Testis (tissue), 3 donors: ENCODE data around the gene ZBTB7C. TPM values are rescaled to one million over a fixed set of nuclear protein-coding genes. Genes with fewer than 3 reads are reported as not detected.

Source experiments
- DNase-seq: peaks from one replicate; pipeline ENCODE4 v3.0.0-alpha.2; 2019
- H3K27ac ChIP-seq, 2 donors: fragments of 200-600 bp; sonication (generic); one replicate each; pipeline ENCODE4 v1.5.1; 2019
- H3K27me3 ChIP-seq: fragments of 200-600 bp; sonication (generic); one replicate; pipeline ENCODE4 v1.5.1; 2019
- H3K36me3 ChIP-seq: fragments of 200-600 bp; sonication (generic); one replicate; pipeline ENCODE4 v1.5.1; 2017; ENCODE audit warnings: low read depth; ENCODE audit errors: missing control alignments
- H3K4me1 ChIP-seq: fragments of 200-600 bp; sonication (generic); one replicate; pipeline ENCODE4 v1.5.1; 2019
- H3K4me3 ChIP-seq, 2 donors: fragments of 200-600 bp; sonication (generic); one replicate each; pipeline ENCODE4 v1.5.1; 2017 to 2019
- H3K9me3 ChIP-seq: fragments of 200-600 bp; sonication (generic); one replicate; pipeline ENCODE4 v1.5.1; 2017
- POLR2A ChIP-seq: fragments of 450-650 bp; IDR thresholded peaks from one replicate; pipeline ENCODE4 v1.6.1; 2017; ENCODE audit warnings: antibody characterized with exemption, mild to moderate bottlenecking, moderate library complexity
- WGBS, 2 donors: methylation state at CpG; one replicate each; pipeline ENCODE4 v1.1.5; 2018; 5-methylcytosine and 5-hydroxymethylcytosine counted together
- intact Hi-C: fragments of 100-400 bp; cut with DNase I; formaldehyde crosslinking; loops from one replicate; pipeline ENCODE4 v1.15.1; 2023; ENCODE audit warnings: low total_unique reads
- polyA plus RNA-seq: library from polyadenylated mRNA; stranded (reverse); fragments of 350-450 nt; fragmentation: Illumina TruSeq; extraction: RNeasy Lipid Tissue Mini Kit (QIAGEN cat#74804); gene quantifications from one replicate; pipeline ENCODE4 v1.2.3, GENCODE V29; 2014; ENCODE audit warnings: low read depth, low replicate concordance; ENCODE audit not compliant: insufficient read depth
- total RNA-seq, 2 donors: library from RNA; depleted of rRNA; stranded (reverse); fragments of >200 nt; gene quantifications; one replicate each; pipeline ENCODE4 v1.2.3, GENCODE V29; 2016
- TF ChIP-seq, protein P1 (sequence below), 3 experiments: fragments of 450-650 bp in 2 of 3; fragments of 200-600 bp in 1 of 3; sonication (generic) in 1 of 3; IDR thresholded peaks; one replicate each; pipeline ENCODE4 v1.5.1; 2016 to 2019; ENCODE audit warnings: antibody characterized with exemption in 3 of 3, mild to moderate bottlenecking in 2 of 3, moderate library complexity in 1 of 3

Gene ZBTB7C
- total and polyA plus RNA-seq, 3 donors from 2014 or later: 14.1 to 65.4 (median 42.4) TPM

DNA sequence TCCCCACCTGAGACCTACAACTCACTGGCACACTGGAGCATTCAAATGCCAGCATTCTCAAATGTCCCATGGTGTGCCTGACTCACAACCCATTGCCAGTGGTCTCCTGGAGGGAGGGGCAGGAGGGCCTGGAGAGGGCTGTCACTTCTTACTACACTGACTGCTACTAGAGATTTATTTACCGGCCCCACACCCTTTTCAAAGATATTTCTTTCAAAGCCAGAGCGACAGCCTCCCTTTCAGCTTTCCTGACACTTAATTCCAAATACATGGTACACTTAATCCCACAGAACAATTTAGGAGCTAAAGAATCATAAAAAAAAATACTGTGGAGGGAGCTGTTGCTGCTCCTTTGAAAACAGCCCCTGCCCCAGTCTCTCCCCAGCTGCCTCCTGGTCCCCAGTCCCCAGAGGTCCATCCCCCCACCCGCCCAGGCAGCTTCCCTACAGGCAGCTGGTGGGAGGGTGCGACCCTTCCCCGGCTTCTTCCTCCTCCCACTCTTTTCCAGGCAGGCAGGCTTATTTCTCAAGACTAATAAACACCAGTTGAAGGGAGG is 349.6 kb downstream of the ZBTB7C start:
- no peaks in the 10 kb centered on the region for H3K27me3 ChIP-seq
- H3K4me3 ChIP-seq: no peak overlapping the region
- DNase-seq: no peak
- H3K4me1 ChIP-seq: peaks cover 2% of the 10 kb centered on the region
- intact Hi-C loops: no loop called here
- H3K9me3 ChIP-seq: no peaks in the 10 kb centered on the region
- H3K27ac ChIP-seq: no peak overlapping the region
- H3K36me3 ChIP-seq: no peaks in the 10 kb centered on the region
- WGBS, 2 donors: 35 to 48% methylated on average over 5 of the region's 5 CpGs
- TF ChIP-seq, protein P1, sequence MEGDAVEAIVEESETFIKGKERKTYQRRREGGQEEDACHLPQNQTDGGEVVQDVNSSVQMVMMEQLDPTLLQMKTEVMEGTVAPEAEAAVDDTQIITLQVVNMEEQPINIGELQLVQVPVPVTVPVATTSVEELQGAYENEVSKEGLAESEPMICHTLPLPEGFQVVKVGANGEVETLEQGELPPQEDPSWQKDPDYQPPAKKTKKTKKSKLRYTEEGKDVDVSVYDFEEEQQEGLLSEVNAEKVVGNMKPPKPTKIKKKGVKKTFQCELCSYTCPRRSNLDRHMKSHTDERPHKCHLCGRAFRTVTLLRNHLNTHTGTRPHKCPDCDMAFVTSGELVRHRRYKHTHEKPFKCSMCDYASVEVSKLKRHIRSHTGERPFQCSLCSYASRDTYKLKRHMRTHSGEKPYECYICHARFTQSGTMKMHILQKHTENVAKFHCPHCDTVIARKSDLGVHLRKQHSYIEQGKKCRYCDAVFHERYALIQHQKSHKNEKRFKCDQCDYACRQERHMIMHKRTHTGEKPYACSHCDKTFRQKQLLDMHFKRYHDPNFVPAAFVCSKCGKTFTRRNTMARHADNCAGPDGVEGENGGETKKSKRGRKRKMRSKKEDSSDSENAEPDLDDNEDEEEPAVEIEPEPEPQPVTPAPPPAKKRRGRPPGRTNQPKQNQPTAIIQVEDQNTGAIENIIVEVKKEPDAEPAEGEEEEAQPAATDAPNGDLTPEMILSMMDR (IDR thresholded peaks at IDR 0.05): no peak
- no peak for TF ChIP-seq POLR2A

DNA sequence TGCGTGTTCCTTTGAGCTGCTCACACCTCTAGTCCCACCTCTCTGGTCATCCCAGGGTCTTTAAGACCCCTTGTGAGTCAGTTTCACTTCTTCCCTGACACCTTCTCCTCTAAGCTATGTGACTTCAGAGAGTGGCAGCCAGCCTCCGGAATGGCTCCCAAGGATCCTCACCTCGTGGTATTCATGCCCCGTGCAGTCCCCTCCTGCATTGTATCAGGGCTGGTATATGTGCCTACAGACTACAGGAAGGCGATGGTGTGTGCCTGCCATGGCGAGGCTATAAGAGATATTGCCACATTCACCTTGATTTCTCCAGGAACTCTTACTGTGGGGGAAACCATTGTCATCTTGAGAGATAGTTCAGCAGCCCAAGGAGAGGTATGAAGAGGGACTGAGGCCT is 350.7 kb downstream of the ZBTB7C start:
- TF ChIP-seq, protein P1 (IDR thresholded peaks at IDR 0.05): no peak
- no peak for TF ChIP-seq POLR2A
- Histone ChIP-seq H3K9me3 (no peaks in the 10 kb centered on the region), H3K4me1 (peaks cover 8% of the 10 kb centered on the region), H3K36me3 (no peaks in the 10 kb centered on the region), H3K4me3 (no peak overlapping the region), H3K27ac (no peak overlapping the region), H3K27me3 (no peaks in the 10 kb centered on the region)
- WGBS, 2 donors: 91% methylated on average over 6 of the region's 6 CpGs
- intact Hi-C loops: no loop called here
- DNase-seq: no peak

DNA sequence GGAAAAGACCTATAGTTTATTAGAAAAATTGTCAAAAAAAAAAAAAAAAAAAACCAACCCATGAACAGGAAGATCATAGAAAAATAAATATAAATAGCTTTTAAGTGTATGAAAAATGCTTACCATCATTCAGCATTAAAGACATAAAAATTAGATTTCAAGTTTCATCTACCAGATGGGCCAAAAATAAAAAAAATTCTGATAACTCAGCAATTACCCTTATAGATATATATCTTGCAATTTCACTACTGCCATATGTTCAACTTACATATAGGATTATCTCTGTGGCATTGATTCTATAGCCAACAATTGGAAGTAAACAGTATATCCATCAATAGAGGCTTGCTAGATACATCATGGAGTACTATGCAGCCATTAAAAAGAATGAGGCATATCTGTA is 352.2 kb downstream of the ZBTB7C start:
- TF ChIP-seq, protein P1 (IDR thresholded peaks at IDR 0.05): no peak
- TF ChIP-seq POLR2A: no peak
- Histone ChIP-seq H3K27ac (no peak overlapping the region), H3K36me3 (no peaks in the 10 kb centered on the region), H3K9me3 (no peaks in the 10 kb centered on the region), H3K4me1 (peaks cover 16% of the 10 kb centered on the region), H3K4me3 (no peak overlapping the region), H3K27me3 (no peaks in the 10 kb centered on the region)
- intact Hi-C loops: no loop called here
- no peak for DNase-seq

DNA sequence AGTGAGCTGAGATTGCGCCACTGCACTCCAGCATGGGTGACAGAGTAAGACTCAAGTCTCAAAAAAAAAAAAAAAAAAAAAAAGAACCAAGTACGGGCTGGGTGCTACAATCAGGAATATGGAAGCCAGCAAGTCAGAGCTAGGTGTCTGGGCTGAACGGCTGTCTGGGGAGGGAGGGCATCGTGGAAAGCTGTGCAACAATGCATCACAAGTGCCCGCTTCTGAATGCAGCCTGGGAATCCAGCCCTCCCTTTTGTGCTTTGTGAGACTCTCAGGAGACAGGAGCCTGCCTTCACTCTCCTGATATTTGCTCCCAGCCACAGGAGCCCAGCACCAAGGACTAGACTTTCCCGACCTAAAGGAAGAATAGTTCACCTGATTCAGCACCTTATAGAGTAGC is 353.8 kb downstream of the ZBTB7C start:
- Histone ChIP-seq H3K4me3 (no peak overlapping the region), H3K27ac (no peak overlapping the region), H3K4me1 (peaks cover 16% of the 10 kb centered on the region), H3K9me3 (no peaks in the 10 kb centered on the region), H3K27me3 (no peaks in the 10 kb centered on the region), H3K36me3 (no peaks in the 10 kb centered on the region)
- DNase-seq: no peak
- 82 to 88% methylated on average over 6 of the region's 6 CpGs for WGBS, 2 donors
- intact Hi-C loops: no loop called here
- TF ChIP-seq POLR2A: no peak
- TF ChIP-seq, protein P1 (IDR thresholded peaks at IDR 0.05): no peak
